GM19468 (cell line): ENCODE results near the gene LRP5.

ENCODE experiments used
- ATAC-seq: cut with Tn5 transposase; IDR thresholded peaks from one replicate; pipeline ENCODE4 v1.9.1; 2021; ENCODE audit warnings: mild to moderate bottlenecking, moderate library complexity, moderate number of reproducible peaks; ENCODE audit not compliant: unreplicated experiment; ENCODE audit errors: extremely low read depth

LRP5 gene

GRCh38 chr11:68479390-68479789 lies 167.0 kb downstream of the LRP5 start:
- ATAC-seq: no peak

GRCh38 chr11:68480193-68480592 lies 167.8 kb downstream of the LRP5 start:
- ATAC-seq: no peak

GRCh38 chr11:68480852-68481510 lies 168.6 kb downstream of the LRP5 start:
- ATAC-seq: no peak

- ATAC-seq: no peak
Observed at GRCh38 chr11:68481579-68482240, 169.3 kb downstream of the LRP5 start.

- ATAC-seq: no peak
Observed at GRCh38 chr11:68488623-68489022, 176.2 kb downstream of the LRP5 start.

- no peak for ATAC-seq
Observed at GRCh38 chr11:68495220-68495729, 182.9 kb downstream of the LRP5 start.

- no peak for ATAC-seq
Observed at GRCh38 chr11:68495872-68496271, 183.5 kb downstream of the LRP5 start.

- ATAC-seq: no peak
Observed at GRCh38 chr11:68497761-68498160, 185.4 kb downstream of the LRP5 start.

- ATAC-seq: no peak
Observed at GRCh38 chr11:68498321-68498720, 185.9 kb downstream of the LRP5 start.
